ENCODE measurements around the gene PTGS1. TPM values are rescaled to one million over a fixed set of nuclear protein-coding genes. Genes with fewer than 3 reads are reported as not detected.
A peak's percentile ranks its signal among the peaks of the same experiment; 100 is the strongest.

Gene PTGS1
- total and polyA plus RNA-seq, 2 of the 13 experiments (the other 11 are each of a cell fraction or from before 2014, with no cell fraction given) = 0.07 to 0.08 TPM

- in situ Hi-C loops (cut with HindIII; ENCODE audit: extremely low pct_ligation_motif_present, low pct_unique_long_range_greater_than_20kb) = loop anchor here (5.0 kb wide), 2 partner anchors 226 to 251 kb away; no protein-coding TSS in a partner anchor
Observed at GRCh38 chr9:122348288-122348777, 22.5 kb upstream of the PTGS1 start.

More at GRCh38 chr9:122348288-122348777, 22.5 kb upstream of the PTGS1 start:
- FAIRE-seq (no peak), ATAC-seq (no peak), DNase-seq (ENCODE audit: low spot score) (no peak)
- POLR2A ChIA-PET = no interaction called here
- Histone ChIP-seq H3K27ac (ENCODE audit: extremely low read length, insufficient read depth, low read length) (no peak overlapping the region), H4K20me1 (ENCODE audit: insufficient read depth, low read length) (no peaks in the 10 kb centered on the region), H3K4me1 (ENCODE audit: insufficient read depth, low read length) (peaks cover 28% of the 10 kb centered on the region), H3K9me3 (ENCODE audit: low read length) (no peaks in the 10 kb centered on the region), H3K36me3 (replicated peaks in 1 of 2; ENCODE audit: control insufficient read depth in 1 of 2, insufficient read depth in 2 of 2, low read length in 2 of 2) (no peaks in the 10 kb centered on the region), H2AFZ (ENCODE audit: low read length) (no peak overlapping the region), H3K79me2 (ENCODE audit: insufficient read depth, low read length) (no peaks in the 10 kb centered on the region), H3K4me2 (ENCODE audit: low read depth, low read length) (peak overlapping the region; percentile 96), H3K9ac (ENCODE audit: insufficient read depth, low read depth, low read length) (no peak overlapping the region), H3K4me3 (replicated peaks in 1 of 3; ENCODE audit: insufficient read depth in 1 of 3, low read depth in 2 of 3, low read length in 3 of 3) (peak overlapping the region in 1 of 3 experiments; percentile 44; a peak in 2 of 6 replicates), H3K27me3 (ENCODE audit: control insufficient read depth in 1 of 2, insufficient read depth in 2 of 2, low read length in 2 of 2) (peaks cover 0 to 5% of the 10 kb centered on the region in 2 experiments; a peak in 1 of 5 replicates)
- CTCF ChIA-PET (ENCODE audit: low intra/inter-chr PET ratio, low total read pairs) = interaction anchor here (1.1 to 6.5 kb wide), 3 partner anchors 225 to 249 kb away, joined by 3 to 95 read pairs (median 4); no protein-coding TSS in a partner anchor
- TF ChIP-seq SNAPC5 (CRISPR knock-in tag; IDR thresholded peaks at IDR 0.05; ENCODE audit: borderline replicate concordance) (no peak), ZNF768 (CRISPR knock-in tag; IDR thresholded peaks at IDR 0.05) (peak; percentile 1; the same call in 1 of the 2 replicates)
- TF ChIP-seq, protein P1, sequence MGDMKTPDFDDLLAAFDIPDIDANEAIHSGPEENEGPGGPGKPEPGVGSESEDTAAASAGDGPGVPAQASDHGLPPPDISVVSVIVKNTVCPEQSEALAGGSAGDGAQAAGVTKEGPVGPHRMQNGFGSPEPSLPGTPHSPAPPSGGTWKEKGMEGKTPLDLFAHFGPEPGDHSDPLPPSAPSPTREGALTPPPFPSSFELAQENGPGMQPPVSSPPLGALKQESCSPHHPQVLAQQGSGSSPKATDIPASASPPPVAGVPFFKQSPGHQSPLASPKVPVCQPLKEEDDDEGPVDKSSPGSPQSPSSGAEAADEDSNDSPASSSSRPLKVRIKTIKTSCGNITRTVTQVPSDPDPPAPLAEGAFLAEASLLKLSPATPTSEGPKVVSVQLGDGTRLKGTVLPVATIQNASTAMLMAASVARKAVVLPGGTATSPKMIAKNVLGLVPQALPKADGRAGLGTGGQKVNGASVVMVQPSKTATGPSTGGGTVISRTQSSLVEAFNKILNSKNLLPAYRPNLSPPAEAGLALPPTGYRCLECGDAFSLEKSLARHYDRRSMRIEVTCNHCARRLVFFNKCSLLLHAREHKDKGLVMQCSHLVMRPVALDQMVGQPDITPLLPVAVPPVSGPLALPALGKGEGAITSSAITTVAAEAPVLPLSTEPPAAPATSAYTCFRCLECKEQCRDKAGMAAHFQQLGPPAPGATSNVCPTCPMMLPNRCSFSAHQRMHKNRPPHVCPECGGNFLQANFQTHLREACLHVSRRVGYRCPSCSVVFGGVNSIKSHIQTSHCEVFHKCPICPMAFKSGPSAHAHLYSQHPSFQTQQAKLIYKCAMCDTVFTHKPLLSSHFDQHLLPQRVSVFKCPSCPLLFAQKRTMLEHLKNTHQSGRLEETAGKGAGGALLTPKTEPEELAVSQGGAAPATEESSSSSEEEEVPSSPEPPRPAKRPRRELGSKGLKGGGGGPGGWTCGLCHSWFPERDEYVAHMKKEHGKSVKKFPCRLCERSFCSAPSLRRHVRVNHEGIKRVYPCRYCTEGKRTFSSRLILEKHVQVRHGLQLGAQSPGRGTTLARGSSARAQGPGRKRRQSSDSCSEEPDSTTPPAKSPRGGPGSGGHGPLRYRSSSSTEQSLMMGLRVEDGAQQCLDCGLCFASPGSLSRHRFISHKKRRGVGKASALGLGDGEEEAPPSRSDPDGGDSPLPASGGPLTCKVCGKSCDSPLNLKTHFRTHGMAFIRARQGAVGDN (CRISPR knock-in tag; IDR thresholded peaks at IDR 0.05) = peak; percentile 14; the same call in 1 of the 2 replicates
- WGBS (ENCODE audit: low lambda C conversion rate) = 30% methylated on average over 10 of the region's 12 CpGs
- no TSS peak for BruUV-seq (replicated peaks)
- intact Hi-C loops (cut with micrococcal nuclease; ENCODE audit: unreplicated experiment) = loop anchor here (5.0 kb wide), 1 partner anchor 81 kb away; no protein-coding TSS in a partner anchor

All from HepG2 (cell line).